IPS DF 6.9 (cell line): ENCODE results near the gene GOSR2.

Experiments used
- DNase-seq: peaks from one replicate; pipeline ENCODE4 v3.0.0-alpha.2; 2013; ENCODE audit warnings: low read depth, low spot score
- H3K27ac ChIP-seq: one replicate; pipeline ENCODE4 v1.5.1; 2013; ENCODE audit warnings: low read length, control low read depth
- H3K27me3 ChIP-seq: 2 replicates; pipeline ENCODE4 v1.6.1; 2013; ENCODE audit warnings: mild to moderate bottlenecking, low read length; ENCODE audit not compliant: control insufficient read depth, insufficient read depth
- H3K36me3 ChIP-seq: 2 replicates; pipeline ENCODE4 v1.6.1; 2013; ENCODE audit warnings: low read length; ENCODE audit not compliant: control insufficient read depth, insufficient read depth
- H3K4me1 ChIP-seq: 2 replicates; pipeline ENCODE4 v1.6.1; 2013; ENCODE audit warnings: low read length; ENCODE audit not compliant: control insufficient read depth, insufficient read depth
- H3K4me3 ChIP-seq: 2 replicates; pipeline ENCODE4 v1.5.1; 2013; ENCODE audit warnings: mild to moderate bottlenecking, low read length
- H3K9me3 ChIP-seq: 2 replicates; pipeline ENCODE4 v1.6.1; 2013; ENCODE audit warnings: low read length, inconsistent platforms; ENCODE audit not compliant: control insufficient read depth, insufficient read depth
- WGBS: extraction: QIAGEN DNeasy Blood & Tissue Kit; methylation state at CpG from one replicate; pipeline ENCODE4 v1.1.7; 2013; ENCODE audit warnings: mixed read lengths, missing lambda C conversion rate; ENCODE audit not compliant: insufficient read length, insufficient coverage; 5-methylcytosine and 5-hydroxymethylcytosine counted together

GOSR2 gene

GRCh38 chr17:46892192-46892703, 30.7 kb upstream of the GOSR2 start:
- Histone ChIP-seq H3K4me3 (no peak overlapping the region), H3K27ac (no peak overlapping the region), H3K36me3 (no peaks in the 10 kb centered on the region), H3K9me3 (no peaks in the 10 kb centered on the region), H3K4me1 (peaks cover 2% of the 10 kb centered on the region; the same call in 1 of the 2 replicates), H3K27me3 (no peaks in the 10 kb centered on the region)
- 100% methylated on average over 1 of the region's 4 CpGs for WGBS
- no peak for DNase-seq

DNA sequence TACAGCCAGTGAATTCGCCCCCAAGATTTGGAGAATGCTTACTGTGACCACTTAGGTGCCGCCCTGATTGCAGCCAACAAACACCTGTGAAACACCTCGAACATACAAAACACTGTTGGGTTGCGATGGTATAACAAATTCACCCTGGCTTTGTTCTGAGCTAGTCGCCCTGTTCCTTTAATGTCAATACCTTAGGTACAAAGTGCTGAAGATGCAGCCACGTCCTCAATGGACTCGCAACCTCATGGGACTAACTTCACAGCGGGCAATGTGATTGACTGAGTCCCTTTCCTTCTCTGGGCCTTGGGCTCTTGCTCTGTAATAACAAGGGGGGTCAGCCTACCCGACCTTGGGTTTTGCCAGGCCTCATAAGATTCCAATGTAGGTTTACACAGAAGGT, 28.9 kb upstream of the GOSR2 start:
- no peak for DNase-seq
- H3K27ac ChIP-seq: no peak overlapping the region
- no peak overlapping the region for H3K4me3 ChIP-seq
- H3K4me1 ChIP-seq: peaks cover 2% of the 10 kb centered on the region; the same call in 1 of the 2 replicates
- no peaks in the 10 kb centered on the region for H3K36me3 ChIP-seq
- H3K9me3 ChIP-seq: no peaks in the 10 kb centered on the region
- H3K27me3 ChIP-seq: no peaks in the 10 kb centered on the region
- WGBS: no CpG with 5 or more reads among the region's 9 CpGs

GRCh38 chr17:46894476-46895151, 28.3 kb upstream of the GOSR2 start:
- no peaks in the 10 kb centered on the region for H3K9me3 ChIP-seq
- no peaks in the 10 kb centered on the region for H3K27me3 ChIP-seq
- no peak for DNase-seq
- WGBS: no CpG with 5 or more reads among the region's 29 CpGs
- H3K36me3 ChIP-seq: no peaks in the 10 kb centered on the region
- peaks cover 2% of the 10 kb centered on the region; the same call in 1 of the 2 replicates for H3K4me1 ChIP-seq
- no peak overlapping the region for H3K27ac ChIP-seq
- no peak overlapping the region for H3K4me3 ChIP-seq

DNA sequence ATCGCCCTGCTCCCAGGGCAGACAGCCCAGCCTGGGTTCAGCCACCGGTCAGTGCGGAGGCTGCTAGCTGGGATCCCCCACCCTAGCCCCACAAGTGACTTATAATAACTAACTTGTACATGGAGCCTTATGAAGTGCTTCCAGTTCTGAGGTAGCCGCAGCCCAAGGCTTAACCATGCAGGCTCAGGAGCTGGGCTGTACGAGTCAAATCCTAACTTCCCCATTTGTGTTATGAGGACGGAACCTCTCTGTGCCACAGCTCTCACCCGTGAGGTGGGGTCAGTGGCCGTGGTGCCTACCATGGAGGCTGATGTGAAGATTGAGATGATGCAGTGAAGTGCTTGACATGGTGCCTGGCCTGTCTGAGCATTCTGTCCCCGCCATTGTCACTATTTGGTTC, 27.8 kb upstream of the GOSR2 start:
- Histone ChIP-seq H3K4me1 (peaks cover 2% of the 10 kb centered on the region; the same call in 1 of the 2 replicates), H3K27ac (no peak overlapping the region), H3K4me3 (no peak overlapping the region), H3K27me3 (no peaks in the 10 kb centered on the region), H3K9me3 (no peaks in the 10 kb centered on the region), H3K36me3 (no peaks in the 10 kb centered on the region)
- no peak for DNase-seq
- WGBS: no CpG with 5 or more reads among the region's 9 CpGs

DNA sequence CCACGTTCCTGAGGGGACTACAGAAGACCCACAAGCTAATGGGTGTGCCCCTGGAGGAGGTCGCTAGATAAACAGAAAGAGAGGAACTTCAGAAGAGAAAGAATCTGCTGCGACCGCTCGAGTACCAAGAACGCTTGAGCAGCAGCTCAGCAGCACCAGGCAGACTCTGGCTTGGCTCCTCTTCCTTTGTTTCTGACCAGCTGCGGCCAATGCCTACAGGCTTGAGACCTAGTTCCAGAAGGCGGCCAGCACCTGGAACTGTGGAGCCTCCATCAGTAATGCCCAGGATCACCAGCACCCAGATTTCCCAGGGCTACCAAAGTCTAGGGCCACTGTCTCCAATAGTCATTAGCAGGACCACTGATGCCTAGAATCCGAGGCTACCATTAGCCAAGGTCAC, 26.0 kb upstream of the GOSR2 start:
- Histone ChIP-seq H3K4me1 (peaks cover 2% of the 10 kb centered on the region; the same call in 1 of the 2 replicates), H3K9me3 (no peaks in the 10 kb centered on the region), H3K27me3 (no peaks in the 10 kb centered on the region), H3K36me3 (no peaks in the 10 kb centered on the region), H3K4me3 (no peak overlapping the region; the same call in 1 of the 2 replicates), H3K27ac (no peak overlapping the region)
- DNase-seq: no peak
- no CpG with 5 or more reads among the region's 9 CpGs for WGBS

DNA sequence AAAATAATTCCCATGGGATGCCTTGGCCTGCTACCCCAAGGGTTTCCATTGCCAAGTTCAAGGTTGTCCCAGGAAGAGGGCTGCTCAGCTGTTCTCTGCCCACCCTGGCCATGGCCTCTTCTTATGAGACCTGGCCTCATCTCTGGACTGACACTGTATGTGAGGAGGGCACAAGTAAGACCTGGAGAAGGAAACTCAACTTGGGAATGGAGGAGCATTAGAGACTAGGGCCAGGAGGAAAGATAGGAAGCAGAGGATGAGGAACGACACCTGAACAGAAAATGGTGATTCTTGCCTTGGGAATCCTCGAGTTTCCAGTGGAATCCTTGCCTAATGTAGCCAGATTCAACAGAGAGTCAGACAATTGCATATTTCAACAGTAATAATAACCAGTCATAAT, 24.6 kb upstream of the GOSR2 start:
- no CpG with 5 or more reads among the region's 2 CpGs for WGBS
- no peak overlapping the region for H3K27ac ChIP-seq
- no peak overlapping the region for H3K4me3 ChIP-seq
- no peaks in the 10 kb centered on the region for H3K27me3 ChIP-seq
- no peaks in the 10 kb centered on the region for H3K36me3 ChIP-seq
- DNase-seq: no peak
- H3K9me3 ChIP-seq: no peaks in the 10 kb centered on the region
- H3K4me1 ChIP-seq: peaks cover 2% of the 10 kb centered on the region; the same call in 1 of the 2 replicates

GRCh38 chr17:46898860-46899259, 24.1 kb upstream of the GOSR2 start:
- Histone ChIP-seq H3K27ac (no peak overlapping the region), H3K36me3 (no peaks in the 10 kb centered on the region), H3K27me3 (no peaks in the 10 kb centered on the region), H3K4me3 (no peak overlapping the region), H3K9me3 (no peaks in the 10 kb centered on the region), H3K4me1 (peaks cover 2% of the 10 kb centered on the region; the same call in 1 of the 2 replicates)
- WGBS: no CpG with 5 or more reads among the region's 5 CpGs
- no peak for DNase-seq

- Histone ChIP-seq H3K27me3 (no peaks in the 10 kb centered on the region), H3K4me1 (peaks cover 1% of the 10 kb centered on the region), H3K36me3 (no peaks in the 10 kb centered on the region), H3K4me3 (no peak overlapping the region), H3K27ac (no peak overlapping the region), H3K9me3 (no peaks in the 10 kb centered on the region)
- DNase-seq: no peak
- WGBS: no CpG with 5 or more reads among the region's 9 CpGs
These were observed 21.7 kb upstream of the GOSR2 start for GRCh38 chr17:46901291-46901690.

DNA sequence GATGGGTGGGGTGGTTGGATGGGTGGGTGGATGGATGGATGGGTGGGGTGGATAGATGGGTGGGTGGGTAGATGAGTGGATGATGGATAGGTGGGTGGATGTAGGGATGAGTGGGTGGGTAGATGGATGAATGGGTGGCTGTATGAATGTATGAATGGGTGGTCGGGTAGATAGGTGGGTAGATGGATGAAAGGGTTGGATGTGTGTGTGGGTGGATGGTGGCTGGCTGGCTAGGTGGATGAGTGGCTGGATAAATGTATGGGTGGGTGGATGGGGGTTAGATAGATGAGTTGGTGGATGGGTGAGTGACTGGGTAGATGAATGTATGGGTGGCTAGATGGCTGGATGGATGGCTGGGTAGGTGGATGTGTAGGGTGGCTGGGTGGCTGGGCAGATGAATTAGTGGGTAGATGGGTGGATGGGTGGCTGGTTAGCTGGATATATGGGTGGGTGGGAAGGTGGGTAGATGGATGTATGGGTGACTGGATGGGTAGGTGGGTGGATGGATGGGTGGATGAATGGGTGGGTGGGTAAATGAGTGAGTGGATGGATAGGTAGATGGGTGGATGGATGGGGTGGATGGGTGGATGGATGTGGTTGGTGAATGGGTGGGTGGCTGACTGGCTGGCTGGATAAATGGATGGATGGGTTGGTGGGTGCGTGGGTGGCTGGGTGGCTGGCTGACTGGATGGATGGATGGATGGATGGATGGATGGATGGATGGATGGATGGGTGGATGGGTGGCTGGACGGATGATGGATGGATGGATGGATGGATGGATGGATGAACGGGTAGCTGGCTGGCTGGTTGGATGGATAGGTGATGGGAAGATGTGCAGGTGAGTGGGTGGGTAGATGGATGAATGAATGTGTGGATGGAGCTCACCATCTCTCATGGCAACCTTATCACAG, 18.9 kb upstream of the GOSR2 start:
- Histone ChIP-seq H3K27ac (no peak overlapping the region), H3K4me1 (peaks cover 1% of the 10 kb centered on the region), H3K4me3 (no peak overlapping the region), H3K27me3 (no peaks in the 10 kb centered on the region), H3K36me3 (no peaks in the 10 kb centered on the region), H3K9me3 (no peaks in the 10 kb centered on the region)
- WGBS: 100% methylated on average over 1 of the region's 4 CpGs
- no peak for DNase-seq

- no peak for DNase-seq
- whole genome bisulfite sequencing: no CpG with 5 or more reads among the region's 14 CpGs
These were observed 14.8 kb upstream of the GOSR2 start for GRCh38 chr17:46908068-46908737.

More at GRCh38 chr17:46908068-46908737, 14.8 kb upstream of the GOSR2 start:
- no peak overlapping the region for H3K27ac ChIP-seq
- H3K9me3 ChIP-seq: no peaks in the 10 kb centered on the region
- peaks cover 1% of the 10 kb centered on the region for H3K4me1 ChIP-seq
- H3K27me3 ChIP-seq: no peaks in the 10 kb centered on the region
- H3K4me3 ChIP-seq: no peak overlapping the region
- H3K36me3 ChIP-seq: no peaks in the 10 kb centered on the region
